Measurements from ENCODE around the gene MSRB3.
"Not testable (repeated sequence)": the region's sequence is repeated elsewhere in the genome, so short reads cannot be mapped to it uniquely, and the experiment has no call there.

The MSRB3 gene

DNA sequence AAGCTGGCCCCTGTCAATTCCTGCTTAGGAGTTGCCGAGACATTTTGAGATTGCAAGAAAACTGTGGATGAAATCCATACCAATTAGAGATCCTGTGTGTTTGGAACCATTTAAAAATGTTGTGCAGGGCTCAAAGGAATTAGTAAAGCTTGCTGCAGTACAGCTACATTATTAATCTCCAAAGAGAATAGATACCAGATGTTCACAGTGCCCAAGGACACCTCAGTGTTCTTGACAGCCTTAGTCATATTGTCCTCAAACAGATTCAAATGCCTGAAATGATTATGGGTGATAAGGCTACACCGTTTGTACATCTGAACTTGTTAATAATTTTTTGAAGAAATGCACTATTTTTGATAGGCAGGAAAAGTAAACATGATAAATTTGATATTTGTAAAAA, 164.6 kb downstream of the MSRB3 start:
- TF ChIP-seq, protein P1, sequence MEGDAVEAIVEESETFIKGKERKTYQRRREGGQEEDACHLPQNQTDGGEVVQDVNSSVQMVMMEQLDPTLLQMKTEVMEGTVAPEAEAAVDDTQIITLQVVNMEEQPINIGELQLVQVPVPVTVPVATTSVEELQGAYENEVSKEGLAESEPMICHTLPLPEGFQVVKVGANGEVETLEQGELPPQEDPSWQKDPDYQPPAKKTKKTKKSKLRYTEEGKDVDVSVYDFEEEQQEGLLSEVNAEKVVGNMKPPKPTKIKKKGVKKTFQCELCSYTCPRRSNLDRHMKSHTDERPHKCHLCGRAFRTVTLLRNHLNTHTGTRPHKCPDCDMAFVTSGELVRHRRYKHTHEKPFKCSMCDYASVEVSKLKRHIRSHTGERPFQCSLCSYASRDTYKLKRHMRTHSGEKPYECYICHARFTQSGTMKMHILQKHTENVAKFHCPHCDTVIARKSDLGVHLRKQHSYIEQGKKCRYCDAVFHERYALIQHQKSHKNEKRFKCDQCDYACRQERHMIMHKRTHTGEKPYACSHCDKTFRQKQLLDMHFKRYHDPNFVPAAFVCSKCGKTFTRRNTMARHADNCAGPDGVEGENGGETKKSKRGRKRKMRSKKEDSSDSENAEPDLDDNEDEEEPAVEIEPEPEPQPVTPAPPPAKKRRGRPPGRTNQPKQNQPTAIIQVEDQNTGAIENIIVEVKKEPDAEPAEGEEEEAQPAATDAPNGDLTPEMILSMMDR (IDR thresholded peaks at IDR 0.05; ENCODE audit: control insufficient read depth, extremely low read depth, insufficient read depth): no peak
- no peak for DNase-seq (ENCODE audit: low read depth)
- H3K4me3 ChIP-seq (ENCODE audit: low read depth, low read length): no peak overlapping the region

DNA sequence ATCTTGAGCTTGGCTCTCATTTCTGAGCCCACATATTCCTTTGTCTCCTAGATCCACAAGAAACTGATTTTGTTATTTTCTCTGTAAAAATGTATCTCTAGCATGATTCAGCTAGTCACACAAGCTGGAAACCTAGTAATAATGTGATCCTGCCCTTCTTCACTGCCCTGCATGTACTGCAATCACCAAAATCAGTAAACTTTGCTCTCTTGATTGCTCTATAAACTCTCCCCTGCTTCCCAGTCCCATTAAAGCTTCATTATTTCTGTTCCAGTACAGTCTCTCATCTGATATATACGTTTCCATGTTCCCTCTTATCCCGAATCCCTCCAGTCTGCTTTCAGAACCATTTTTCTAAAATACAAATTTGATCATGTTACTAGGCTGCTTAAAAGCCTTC, 166.5 kb downstream of the MSRB3 start:
- no peak overlapping the region for H3K4me3 ChIP-seq (ENCODE audit: low read depth, low read length)
- TF ChIP-seq, protein P1 (IDR thresholded peaks at IDR 0.05; ENCODE audit: control insufficient read depth, extremely low read depth, insufficient read depth): no peak
- no peak for DNase-seq (ENCODE audit: low read depth)

DNA sequence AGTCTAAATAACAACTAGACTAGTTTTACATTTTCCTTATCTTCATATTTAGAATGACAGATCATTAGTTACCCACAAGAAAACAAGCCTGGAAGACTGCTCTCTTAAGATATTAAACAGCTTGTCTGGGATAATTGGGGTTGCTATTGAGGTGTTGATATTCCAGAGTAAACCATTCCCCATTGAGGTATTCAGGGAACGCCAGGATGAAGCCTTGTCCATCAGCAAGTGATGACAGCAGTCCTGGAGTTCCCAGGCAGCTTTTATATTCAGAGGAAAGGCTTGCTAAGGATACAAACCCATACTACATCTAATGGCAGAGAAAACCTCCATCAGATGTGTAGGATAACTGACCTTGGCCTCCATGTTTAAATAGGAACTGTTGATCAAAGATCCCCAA, 168.4 kb downstream of the MSRB3 start:
- DNase-seq (ENCODE audit: low read depth): no peak
- no peak overlapping the region for H3K4me3 ChIP-seq (ENCODE audit: low read depth, low read length)
- TF ChIP-seq, protein P1 (IDR thresholded peaks at IDR 0.05; ENCODE audit: control insufficient read depth, extremely low read depth, insufficient read depth): no peak

DNA sequence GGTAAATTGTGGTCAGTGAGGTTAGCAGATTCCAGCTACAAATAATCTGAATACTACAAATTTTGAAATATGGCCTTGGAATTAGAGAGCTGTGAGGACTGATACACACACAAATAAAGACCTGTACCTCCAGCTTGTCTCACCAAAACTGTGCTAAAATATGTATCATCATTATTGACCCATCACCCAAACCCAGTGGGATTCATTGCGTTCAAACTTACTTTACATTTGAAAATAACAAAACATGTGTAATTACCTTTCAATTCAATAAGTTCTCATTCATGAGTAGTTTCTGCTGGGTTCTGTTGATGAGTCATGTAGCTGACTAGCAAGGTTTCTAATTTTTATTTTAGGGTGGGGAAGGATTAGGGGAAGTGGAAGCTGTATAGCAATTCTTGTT, 170.9 kb downstream of the MSRB3 start:
- H3K4me3 ChIP-seq (ENCODE audit: low read depth, low read length): no peak overlapping the region
- TF ChIP-seq, protein P1 (IDR thresholded peaks at IDR 0.05; ENCODE audit: control insufficient read depth, extremely low read depth, insufficient read depth): no peak
- DNase-seq (ENCODE audit: low read depth): no peak

DNA sequence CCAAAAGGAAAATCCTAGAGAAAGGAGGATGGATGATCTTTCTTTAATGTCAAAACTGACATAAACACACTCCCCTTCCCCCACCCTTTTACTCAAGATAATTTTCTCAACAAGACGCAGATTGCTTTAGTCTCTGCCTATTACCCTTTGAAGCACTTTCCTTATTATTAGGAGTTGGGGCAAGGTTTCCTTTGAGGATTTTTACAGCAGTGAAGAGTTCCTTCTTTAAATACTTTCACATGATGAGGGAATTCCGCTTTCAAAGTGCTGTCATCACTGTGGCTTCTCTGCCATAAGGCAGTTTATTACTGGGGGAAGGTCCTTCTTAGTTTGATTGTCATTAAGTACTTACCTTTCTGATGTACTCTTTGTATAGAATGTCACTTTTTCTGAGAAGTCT, 172.1 kb downstream of the MSRB3 start:
- TF ChIP-seq, protein P1 (IDR thresholded peaks at IDR 0.05; ENCODE audit: control insufficient read depth, extremely low read depth, insufficient read depth): no peak
- H3K4me3 ChIP-seq (ENCODE audit: low read depth, low read length): no peak overlapping the region
- no peak for DNase-seq (ENCODE audit: low read depth)

DNA sequence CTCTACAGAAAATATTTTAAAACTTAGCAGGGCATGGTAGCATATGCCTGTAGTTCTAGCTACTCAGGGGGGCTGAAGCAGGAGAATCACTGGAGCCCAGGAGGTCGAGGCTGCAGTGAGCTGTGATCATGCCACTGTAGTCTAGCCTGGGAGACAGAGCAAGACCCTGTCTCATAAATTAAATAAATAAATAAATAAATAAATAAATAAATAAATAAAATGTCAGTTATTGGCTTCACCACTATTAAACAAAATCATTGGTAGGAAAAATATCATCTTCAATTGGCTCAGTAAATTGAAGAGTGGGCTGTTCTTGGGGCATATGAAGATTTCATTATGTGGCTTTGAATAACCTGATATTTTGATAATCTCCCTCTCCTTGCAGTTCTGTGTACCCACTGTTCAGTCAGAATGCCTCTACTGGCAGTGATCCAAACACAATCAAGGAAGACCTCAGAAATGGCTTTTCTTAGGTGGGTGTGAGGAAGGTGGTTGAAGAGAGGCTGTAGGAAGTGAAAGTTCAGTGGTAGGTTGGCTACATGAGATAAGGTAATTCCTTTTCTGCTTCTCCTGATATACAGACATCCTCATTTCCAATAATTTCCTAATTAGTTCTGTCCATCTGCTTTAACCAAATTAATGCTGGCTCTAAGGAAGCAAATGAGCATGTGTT, 175.8 kb downstream of the MSRB3 start:
- TF ChIP-seq, protein P1 (IDR thresholded peaks at IDR 0.05; ENCODE audit: control insufficient read depth, extremely low read depth, insufficient read depth): no peak
- no peak for DNase-seq (ENCODE audit: low read depth)

DNA sequence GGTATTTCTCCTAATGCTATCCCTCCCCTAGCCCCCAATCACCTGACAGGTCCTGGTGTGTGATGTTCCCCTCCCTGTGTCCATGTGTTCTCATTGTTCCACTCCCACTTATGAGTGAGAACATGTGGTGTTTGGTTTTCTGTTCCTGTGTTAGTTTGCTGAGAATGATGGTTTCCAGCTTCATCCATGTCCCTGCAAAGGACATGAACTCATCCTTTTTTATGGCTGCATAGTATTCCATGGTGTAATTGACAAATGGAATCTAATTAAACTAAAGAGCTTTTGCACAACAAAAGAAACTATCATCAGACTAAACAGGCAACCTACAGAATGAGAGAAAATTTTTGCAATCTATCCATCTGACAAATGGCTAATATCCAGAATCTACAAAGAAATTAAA, 178.9 kb downstream of the MSRB3 start:
- not testable (repeated sequence) for DNase-seq (ENCODE audit: low read depth)

More for the DNA sequence above, 175.8 kb downstream of the MSRB3 start:
- H3K4me3 ChIP-seq (ENCODE audit: low read depth, low read length): no peak overlapping the region

More for the DNA sequence above, 178.9 kb downstream of the MSRB3 start:
- H3K4me3 ChIP-seq (ENCODE audit: low read depth, low read length): not testable (repeated sequence)
